Neural cell (in vitro differentiated cells): ENCODE data around the gene PNMA6F. TPM values are rescaled to one million over a fixed set of nuclear protein-coding genes. Genes with fewer than 3 reads are reported as not detected.
"Not testable (repeated sequence)": the region's sequence is repeated elsewhere in the genome, so short reads cannot be mapped to it uniquely, and the experiment has no call there.

Experiments used
- H2AFZ ChIP-seq: fragments of 200-600, 300-800 bp; sonication (generic), shearing (Covaris generic); 2 replicates; pipeline ENCODE4 v1.6.0; 2014; ENCODE audit warnings: low read depth, mild to moderate bottlenecking, antibody characterized with exemption, low read length, moderate library complexity
- H3F3A ChIP-seq: fragments of 200-600 bp; shearing (Covaris generic); 2 replicates; pipeline ENCODE4 v1.6.1; 2016; ENCODE audit warnings: mild to moderate bottlenecking, moderate library complexity, mixed read lengths, antibody characterized with exemption, low read length; ENCODE audit not compliant: insufficient read depth, poor library complexity, severe bottlenecking
- H3K27ac ChIP-seq: fragments of 200-600, 300-800 bp; sonication (generic), shearing (Covaris generic); 2 replicates; pipeline ENCODE4 v1.5.1; 2014; ENCODE audit warnings: mild to moderate bottlenecking, low read length, moderate library complexity
- H3K27me3 ChIP-seq: fragments of 300-800, 200-600 bp; sonication (generic), shearing (Covaris generic); 2 replicates; pipeline ENCODE4 v1.6.0; 2014; ENCODE audit warnings: mild to moderate bottlenecking, low read depth, low read length, moderate library complexity; ENCODE audit not compliant: insufficient read depth
- H3K36me3 ChIP-seq: fragments of 300-800, 200-600 bp; sonication (generic), shearing (Covaris generic); 2 replicates; pipeline ENCODE4 v1.5.1; 2014; ENCODE audit warnings: mild to moderate bottlenecking, antibody characterized with exemption, low read length, moderate library complexity; ENCODE audit not compliant: insufficient read depth
- H3K4me2 ChIP-seq: fragments of 300-800, 200-600 bp; sonication (generic), shearing (Covaris generic); 2 replicates; pipeline ENCODE4 v1.6.0; 2014; ENCODE audit warnings: mild to moderate bottlenecking, low read length
- H3K4me3 ChIP-seq: fragments of 300-800, 200-600 bp; sonication (generic), shearing (Covaris generic); 2 replicates; pipeline ENCODE4 v1.5.1; 2014; ENCODE audit warnings: mild to moderate bottlenecking, low read length, moderate library complexity
- H3K79me2 ChIP-seq: fragments of 200-600 bp; shearing (Covaris generic); replicated peaks from 2 replicates; pipeline ENCODE4 v1.6.0; 2014; ENCODE audit warnings: mild to moderate bottlenecking, low read length, moderate library complexity; ENCODE audit not compliant: insufficient read depth
- H3K9ac ChIP-seq: fragments of 300-800, 200-600 bp; sonication (generic), shearing (Covaris generic); 2 replicates; pipeline ENCODE4 v1.6.1; 2016; ENCODE audit warnings: mild to moderate bottlenecking, low read length, mixed read lengths
- H3K9me2 ChIP-seq: fragments of 200-600 bp; shearing (Covaris generic); 2 replicates; pipeline ENCODE4 v1.6.1; 2016; ENCODE audit warnings: mild to moderate bottlenecking, low read length, mixed read lengths; ENCODE audit not compliant: insufficient read depth
- H3K9me3 ChIP-seq: fragments of 200-600, 300-800 bp; sonication (generic), shearing (Covaris generic); 2 replicates; pipeline ENCODE4 v1.6.1; 2016; ENCODE audit warnings: mild to moderate bottlenecking, mixed run types, low read length, moderate library complexity, mixed read lengths
- H4K20me1 ChIP-seq: fragments of 200-600 bp; shearing (Covaris generic); 2 replicates; pipeline ENCODE4 v1.6.1; 2016; ENCODE audit warnings: mild to moderate bottlenecking, mixed run types; ENCODE audit not compliant: insufficient read depth
- CTCF ChIP-seq: fragments of 450-650 bp; IDR thresholded peaks from 2 replicates; pipeline ENCODE4 v1.5.1; 2014; ENCODE audit warnings: antibody characterized with exemption, mild to moderate bottlenecking, moderate library complexity; ENCODE audit not compliant: poor library complexity, severe bottlenecking
- EP300 ChIP-seq: fragments of 450-650 bp; conservative IDR thresholded peaks from 2 replicates; pipeline ENCODE4 v1.6.1; 2014; ENCODE audit warnings: antibody characterized with exemption, mild to moderate bottlenecking, moderate library complexity; ENCODE audit not compliant: poor library complexity, severe bottlenecking
- EZH2 ChIP-seq: fragments of 200-600, 300-800 bp; shearing (Covaris generic), sonication (generic); IDR thresholded peaks from 2 replicates; pipeline ENCODE4 v1.6.1; 2014; ENCODE audit warnings: antibody characterized with exemption, low read length, borderline replicate concordance, mild to moderate bottlenecking; ENCODE audit not compliant: insufficient read depth, poor library complexity, severe bottlenecking
- MXI1 ChIP-seq: fragments of 450-650 bp; conservative IDR thresholded peaks from 2 replicates; pipeline ENCODE4 v1.6.1; 2014; ENCODE audit warnings: antibody characterized with exemption, mild to moderate bottlenecking; ENCODE audit not compliant: poor library complexity, severe bottlenecking
- POLR2AphosphoS5 ChIP-seq: IDR thresholded peaks from 2 replicates; pipeline ENCODE4 v1.6.1; 2012
- RAD21 ChIP-seq: fragments of 450-650 bp; conservative IDR thresholded peaks from 2 replicates; pipeline ENCODE4 v1.6.1; 2014; ENCODE audit warnings: antibody characterized with exemption, mild to moderate bottlenecking, moderate library complexity
- REST ChIP-seq: IDR thresholded peaks from 2 replicates; pipeline ENCODE4 v1.6.1; 2012; ENCODE audit warnings: borderline replicate concordance
- polyA plus RNA-seq: library from polyadenylated mRNA; depleted of rRNA; stranded (reverse); fragments of >200 nt; gene quantifications from 2 replicates; pipeline ENCODE4 v1.2.3, GENCODE V29; 2014

The PNMA6F gene
- polyA plus RNA-seq, 1 donor from 2014 or later = 0.77 TPM

- no peak overlapping the region for H3K4me2 ChIP-seq
- H2AFZ ChIP-seq = no peak overlapping the region
- no peak overlapping the region for H3K9ac ChIP-seq
- TF ChIP-seq EP300 (no peak), MXI1 (no peak), POLR2AphosphoS5 (no peak), CTCF (no peak), REST (no peak), RAD21 (no peak), EZH2 (no peak)
- H3K27me3 ChIP-seq = no peaks in the 10 kb centered on the region
- no peak overlapping the region for H3K27ac ChIP-seq
- H3K4me3 ChIP-seq = no peak overlapping the region
- no peaks in the 10 kb centered on the region for H4K20me1 ChIP-seq
- no peaks in the 10 kb centered on the region for H3F3A ChIP-seq
- H3K79me2 ChIP-seq = no peaks in the 10 kb centered on the region
- no peaks in the 10 kb centered on the region for H3K9me3 ChIP-seq
- H3K9me2 ChIP-seq = no peaks in the 10 kb centered on the region
- H3K36me3 ChIP-seq = no peaks in the 10 kb centered on the region
These were observed 24.2 kb downstream of the PNMA6F start for GRCh38 chrX:153297376-153297775.

- H2AFZ ChIP-seq, H3K36me3 ChIP-seq, H3K4me2 ChIP-seq: not testable (repeated sequence)
These were observed 28.0 kb downstream of the PNMA6F start for GRCh38 chrX:153293485-153294071.

GRCh38 chrX:153288807-153289206 is 32.8 kb downstream of the PNMA6F start:
- H3K79me2 ChIP-seq, H3K9me3 ChIP-seq, H3K9me2 ChIP-seq, H3K9ac ChIP-seq, H3K4me2 ChIP-seq, H4K20me1 ChIP-seq, H3K36me3 ChIP-seq, H3K27me3 ChIP-seq, H2AFZ ChIP-seq, H3K4me3 ChIP-seq, H3K27ac ChIP-seq, H3F3A ChIP-seq: not testable (repeated sequence)

More at GRCh38 chrX:153293485-153294071, 28.0 kb downstream of the PNMA6F start:
- H3K79me2 ChIP-seq, H3K27me3 ChIP-seq, H3K27ac ChIP-seq, H3K9me2 ChIP-seq, H3K9me3 ChIP-seq, H3K4me3 ChIP-seq, H3F3A ChIP-seq, H3K9ac ChIP-seq, H4K20me1 ChIP-seq: not testable (repeated sequence)

- not testable (repeated sequence) for H4K20me1 ChIP-seq, H3K79me2 ChIP-seq, H3K4me3 ChIP-seq, H3F3A ChIP-seq, H3K27ac ChIP-seq, H3K27me3 ChIP-seq, H3K9me3 ChIP-seq, H3K4me2 ChIP-seq, H3K9ac ChIP-seq, H2AFZ ChIP-seq, H3K36me3 ChIP-seq, H3K9me2 ChIP-seq
These were observed 35.9 kb downstream of the PNMA6F start for GRCh38 chrX:153285678-153286077.

GRCh38 chrX:153283982-153284381 is 37.6 kb downstream of the PNMA6F start:
- not testable (repeated sequence) for H3K79me2 ChIP-seq, H3F3A ChIP-seq, H3K9ac ChIP-seq, H3K4me3 ChIP-seq, H3K4me2 ChIP-seq, H4K20me1 ChIP-seq, H3K27me3 ChIP-seq, H3K36me3 ChIP-seq, H3K9me2 ChIP-seq, H2AFZ ChIP-seq, H3K9me3 ChIP-seq, H3K27ac ChIP-seq

GRCh38 chrX:153281784-153282183 is 39.8 kb downstream of the PNMA6F start:
- H4K20me1 ChIP-seq, H3K36me3 ChIP-seq, H3K4me3 ChIP-seq, H3K27me3 ChIP-seq, H3K79me2 ChIP-seq, H3K4me2 ChIP-seq, H3K9me3 ChIP-seq, H3K9me2 ChIP-seq, H2AFZ ChIP-seq, H3F3A ChIP-seq, H3K9ac ChIP-seq, H3K27ac ChIP-seq: not testable (repeated sequence)
